K562 (cell line): ENCODE measurements around the gene NET1. TPM values are rescaled to one million over a fixed set of nuclear protein-coding genes. Genes with fewer than 3 reads are reported as not detected.
A peak's percentile ranks its signal among the peaks of the same experiment; 100 is the strongest.

Experiments
- ATF7 ChIP-seq: fragments of 450-650 bp; IDR thresholded peaks from 2 replicates; pipeline ENCODE4 v1.7.1; 2014; ENCODE audit warnings: mild to moderate bottlenecking, moderate library complexity
- CHCHD3 ChIP-seq: fragments of 250-450 bp; sonication (Bioruptor Pico); IDR thresholded peaks from 2 replicates; pipeline ENCODE4 v2.1.2; 2022; ENCODE audit warnings: mild to moderate bottlenecking
- CHD7 ChIP-seq: fragments of 200-600 bp; sonication (generic); IDR thresholded peaks from one replicate; pipeline ENCODE4 v1.6.1; 2012; ENCODE audit warnings: mild to moderate bottlenecking, low read depth, low read length, inconsistent platforms
- ZNF146 ChIP-seq: IDR thresholded peaks from one replicate; pipeline ENCODE4 v1.6.1; 2018; ENCODE audit warnings: missing compliant biosample characterization; ENCODE audit not compliant: unreplicated experiment
- ZNF75A ChIP-seq: fragments of 450-650 bp; formaldehyde crosslinking; IDR thresholded peaks from 2 replicates; pipeline ENCODE4 v1.4.0; 2020; ENCODE audit warnings: mild to moderate bottlenecking
- polyA plus RNA-seq, 8 experiments: library from polyadenylated mRNA; depleted of rRNA in 4 of 8; stranded (reverse) in 5 of 8; unstranded in 3 of 8; fragments of >200 nt; fragmentation: Nextera tagmentation in 2 of 8; fragmentation: Illumina TruSeq in 1 of 8; extraction: Ambion mirVana in 2 of 8; extraction: Trizol in 1 of 8; gene quantifications; 2 replicates each; pipeline versions ENCODE4 v1.2.1 to v1.2.3, GENCODE V29; 2011 to 2014; ENCODE audit warnings: inconsistent platforms in 1 of 8, missing spikeins in 1 of 8
- total RNA-seq, 7 experiments: library from RNA; depleted of rRNA in 6 of 7; stranded (reverse); fragments of >200 nt in 6 of 7; fragmentation: Illumina TruSeq in 2 of 7; extraction: Trizol in 2 of 7; gene quantifications; 2 replicates each; pipeline versions ENCODE4 v1.2.1 to v1.2.3, GENCODE V29; 2011 to 2021; ENCODE audit warnings: low replicate concordance in 1 of 7
- TF ChIP-seq, protein P1 (sequence below), 2 experiments: fragments of 450-650 bp; formaldehyde crosslinking in 1 of 2; IDR thresholded peaks; 2 replicates each; pipeline versions ENCODE4 v1.4.0 to v1.6.1; 2014 to 2020; ENCODE audit warnings: mild to moderate bottlenecking in 2 of 2, borderline replicate concordance in 1 of 2, low read depth in 1 of 2
- TF ChIP-seq, protein P2 (sequence below): fragments of 450-650 bp; formaldehyde crosslinking; IDR thresholded peaks from 2 replicates; pipeline ENCODE4 v1.4.0; 2020; ENCODE audit warnings: mild to moderate bottlenecking, moderate library complexity

NET1 gene
- total and polyA plus RNA-seq, 9 of the 15 experiments (the other 6 are each of a cell fraction or from before 2014, with no cell fraction given): 47.4 to 258 (median 106) TPM

DNA sequence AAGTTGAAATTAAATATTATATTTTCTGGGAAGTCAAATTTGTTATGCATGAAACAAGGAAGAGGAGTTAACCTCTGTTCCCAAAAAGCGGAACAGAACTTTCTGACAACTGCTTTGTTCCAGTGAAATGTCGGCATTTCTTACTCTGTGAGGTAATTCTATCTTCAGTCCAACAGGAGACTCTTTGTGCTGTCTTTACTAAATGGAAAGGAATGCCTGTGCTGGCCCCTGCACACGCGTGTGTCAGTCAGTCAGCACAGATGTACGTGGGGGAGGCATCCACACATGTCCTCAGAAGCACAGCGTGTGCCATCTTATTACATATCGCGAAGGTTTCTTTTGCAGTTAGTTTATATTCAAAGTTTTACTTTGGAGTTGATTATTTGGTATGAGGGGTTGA is 37.5 kb downstream of the NET1 start (continued):
- TF ChIP-seq, protein P1, sequence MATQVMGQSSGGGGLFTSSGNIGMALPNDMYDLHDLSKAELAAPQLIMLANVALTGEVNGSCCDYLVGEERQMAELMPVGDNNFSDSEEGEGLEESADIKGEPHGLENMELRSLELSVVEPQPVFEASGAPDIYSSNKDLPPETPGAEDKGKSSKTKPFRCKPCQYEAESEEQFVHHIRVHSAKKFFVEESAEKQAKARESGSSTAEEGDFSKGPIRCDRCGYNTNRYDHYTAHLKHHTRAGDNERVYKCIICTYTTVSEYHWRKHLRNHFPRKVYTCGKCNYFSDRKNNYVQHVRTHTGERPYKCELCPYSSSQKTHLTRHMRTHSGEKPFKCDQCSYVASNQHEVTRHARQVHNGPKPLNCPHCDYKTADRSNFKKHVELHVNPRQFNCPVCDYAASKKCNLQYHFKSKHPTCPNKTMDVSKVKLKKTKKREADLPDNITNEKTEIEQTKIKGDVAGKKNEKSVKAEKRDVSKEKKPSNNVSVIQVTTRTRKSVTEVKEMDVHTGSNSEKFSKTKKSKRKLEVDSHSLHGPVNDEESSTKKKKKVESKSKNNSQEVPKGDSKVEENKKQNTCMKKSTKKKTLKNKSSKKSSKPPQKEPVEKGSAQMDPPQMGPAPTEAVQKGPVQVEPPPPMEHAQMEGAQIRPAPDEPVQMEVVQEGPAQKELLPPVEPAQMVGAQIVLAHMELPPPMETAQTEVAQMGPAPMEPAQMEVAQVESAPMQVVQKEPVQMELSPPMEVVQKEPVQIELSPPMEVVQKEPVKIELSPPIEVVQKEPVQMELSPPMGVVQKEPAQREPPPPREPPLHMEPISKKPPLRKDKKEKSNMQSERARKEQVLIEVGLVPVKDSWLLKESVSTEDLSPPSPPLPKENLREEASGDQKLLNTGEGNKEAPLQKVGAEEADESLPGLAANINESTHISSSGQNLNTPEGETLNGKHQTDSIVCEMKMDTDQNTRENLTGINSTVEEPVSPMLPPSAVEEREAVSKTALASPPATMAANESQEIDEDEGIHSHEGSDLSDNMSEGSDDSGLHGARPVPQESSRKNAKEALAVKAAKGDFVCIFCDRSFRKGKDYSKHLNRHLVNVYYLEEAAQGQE (IDR thresholded peaks at IDR 0.05; ENCODE audit: borderline replicate concordance): no peak
- TF ChIP-seq, protein P1 (CRISPR knock-in tag; IDR thresholded peaks at IDR 0.05; ENCODE audit: low read depth): no peak
- TF ChIP-seq ZNF146 (CRISPR knock-in tag) (no peak), CHD7 (no peak), ZNF75A (no peak), CHCHD3 (no peak), ATF7 (peak; percentile 68; the same call in 1 of the 2 replicates)
- TF ChIP-seq, protein P2, sequence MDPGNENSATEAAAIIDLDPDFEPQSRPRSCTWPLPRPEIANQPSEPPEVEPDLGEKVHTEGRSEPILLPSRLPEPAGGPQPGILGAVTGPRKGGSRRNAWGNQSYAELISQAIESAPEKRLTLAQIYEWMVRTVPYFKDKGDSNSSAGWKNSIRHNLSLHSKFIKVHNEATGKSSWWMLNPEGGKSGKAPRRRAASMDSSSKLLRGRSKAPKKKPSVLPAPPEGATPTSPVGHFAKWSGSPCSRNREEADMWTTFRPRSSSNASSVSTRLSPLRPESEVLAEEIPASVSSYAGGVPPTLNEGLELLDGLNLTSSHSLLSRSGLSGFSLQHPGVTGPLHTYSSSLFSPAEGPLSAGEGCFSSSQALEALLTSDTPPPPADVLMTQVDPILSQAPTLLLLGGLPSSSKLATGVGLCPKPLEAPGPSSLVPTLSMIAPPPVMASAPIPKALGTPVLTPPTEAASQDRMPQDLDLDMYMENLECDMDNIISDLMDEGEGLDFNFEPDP (CRISPR knock-in tag): no peak
